Central memory CD8-positive, alpha-beta T cell (primary cell): Measurements from ENCODE around the gene NOL4L.

Experiments used
- ATAC-seq: fragments of 150-1000 bp; cut with Tn5 transposase; replicated peaks from 2 replicates; pipeline ENCODE4 v1.10.0; 2022; ENCODE audit warnings: mild to moderate bottlenecking, moderate FRiP score, moderate number of reproducible peaks; ENCODE audit not compliant: poor library complexity, severe bottlenecking; ENCODE audit errors: extremely low read depth
- DNase-seq, 2 donors: peaks; one replicate each; pipeline ENCODE4 v3.0.0; 2021; ENCODE audit warnings: low spot score in 2 of 2
- H3K27ac Mint-ChIP-seq: one replicate; pipeline ENCODE4 v1.8.0; 2022; ENCODE audit warnings: low read depth, mild to moderate bottlenecking, moderate library complexity, mixed read lengths
- H3K27me3 Mint-ChIP-seq: one replicate; pipeline ENCODE4 v1.8.0; 2022; ENCODE audit warnings: mixed read lengths
- H3K36me3 Mint-ChIP-seq: one replicate; pipeline ENCODE4 v1.8.0; 2022; ENCODE audit warnings: mild to moderate bottlenecking, moderate library complexity, mixed read lengths; ENCODE audit not compliant: insufficient read depth
- H3K4me1 Mint-ChIP-seq: one replicate; pipeline ENCODE4 v1.8.0; 2022; ENCODE audit warnings: mixed read lengths
- H3K4me3 Mint-ChIP-seq: one replicate; pipeline ENCODE4 v1.8.0; 2022; ENCODE audit warnings: mild to moderate bottlenecking, moderate library complexity, mixed read lengths
- H3K9me3 Mint-ChIP-seq: one replicate; pipeline ENCODE4 v1.8.0; 2022; ENCODE audit warnings: mixed read lengths

NOL4L gene

GRCh38 chr20:32521780-32522525 lies 63.2 kb downstream of the NOL4L start:
- no peak overlapping the region for H3K4me3 Mint-ChIP-seq
- ATAC-seq (peak; percentile 69), DNase-seq (peak; percentile 49 to 57)
- no peaks in the 10 kb centered on the region for H3K9me3 Mint-ChIP-seq
- no peaks in the 10 kb centered on the region for H3K27me3 Mint-ChIP-seq
- no peak overlapping the region for H3K27ac Mint-ChIP-seq
- H3K36me3 Mint-ChIP-seq = peaks cover 14% of the 10 kb centered on the region
- H3K4me1 Mint-ChIP-seq = peaks cover 48% of the 10 kb centered on the region

- DNase-seq = no peak
- no peaks in the 10 kb centered on the region for H3K9me3 Mint-ChIP-seq
- H3K27ac Mint-ChIP-seq = no peak overlapping the region
- H3K36me3 Mint-ChIP-seq = peaks cover 11% of the 10 kb centered on the region
- H3K4me1 Mint-ChIP-seq = peaks cover 43% of the 10 kb centered on the region
- no peak for ATAC-seq
- no peak overlapping the region for H3K4me3 Mint-ChIP-seq
- H3K27me3 Mint-ChIP-seq = no peaks in the 10 kb centered on the region
Observed at GRCh38 chr20:32520927-32521203, 64.3 kb downstream of the NOL4L start.

- Mint-ChIP-seq H3K4me1 (peaks cover 49% of the 10 kb centered on the region), H3K27ac (no peak overlapping the region), H3K36me3 (peaks cover 16% of the 10 kb centered on the region), H3K27me3 (no peaks in the 10 kb centered on the region), H3K9me3 (no peaks in the 10 kb centered on the region), H3K4me3 (no peak overlapping the region)
- ATAC-seq = no peak
- DNase-seq = no peak
Observed at GRCh38 chr20:32519381-32519730, 65.8 kb downstream of the NOL4L start.

- Mint-ChIP-seq H3K4me1 (peaks cover 44% of the 10 kb centered on the region), H3K27me3 (no peaks in the 10 kb centered on the region), H3K36me3 (peaks cover 16% of the 10 kb centered on the region), H3K4me3 (no peak overlapping the region), H3K9me3 (no peaks in the 10 kb centered on the region), H3K27ac (no peak overlapping the region)
- ATAC-seq (no peak), DNase-seq (no peak)
Observed at GRCh38 chr20:32518593-32519380, 66.3 kb downstream of the NOL4L start.

GRCh38 chr20:32517914-32518592 lies 67.1 kb downstream of the NOL4L start:
- H3K4me3 Mint-ChIP-seq = no peak overlapping the region
- DNase-seq (no peak), ATAC-seq (no peak)
- no peak overlapping the region for H3K27ac Mint-ChIP-seq
- H3K27me3 Mint-ChIP-seq = no peaks in the 10 kb centered on the region
- peaks cover 16% of the 10 kb centered on the region for H3K36me3 Mint-ChIP-seq
- no peaks in the 10 kb centered on the region for H3K9me3 Mint-ChIP-seq
- H3K4me1 Mint-ChIP-seq = peaks cover 42% of the 10 kb centered on the region

- ATAC-seq (no peak), DNase-seq (no peak)
- H3K4me3 Mint-ChIP-seq = no peak overlapping the region
- H3K9me3 Mint-ChIP-seq = no peaks in the 10 kb centered on the region
- H3K27me3 Mint-ChIP-seq = no peaks in the 10 kb centered on the region
- peaks cover 38% of the 10 kb centered on the region for H3K4me1 Mint-ChIP-seq
- H3K27ac Mint-ChIP-seq = no peak overlapping the region
- H3K36me3 Mint-ChIP-seq = peaks cover 16% of the 10 kb centered on the region
Observed at GRCh38 chr20:32517518-32517873, 67.6 kb downstream of the NOL4L start.

- no peak for DNase-seq
- no peaks in the 10 kb centered on the region for H3K27me3 Mint-ChIP-seq
- no peak for ATAC-seq
- no peaks in the 10 kb centered on the region for H3K9me3 Mint-ChIP-seq
- no peak overlapping the region for H3K4me3 Mint-ChIP-seq
- peaks cover 20% of the 10 kb centered on the region for H3K36me3 Mint-ChIP-seq
- H3K27ac Mint-ChIP-seq = no peak overlapping the region
- peaks cover 38% of the 10 kb centered on the region for H3K4me1 Mint-ChIP-seq
Observed at GRCh38 chr20:32516583-32517517, 68.3 kb downstream of the NOL4L start.

- Mint-ChIP-seq H3K4me1 (peaks cover 39% of the 10 kb centered on the region), H3K4me3 (no peak overlapping the region), H3K36me3 (peaks cover 23% of the 10 kb centered on the region), H3K9me3 (no peaks in the 10 kb centered on the region), H3K27me3 (no peaks in the 10 kb centered on the region), H3K27ac (no peak overlapping the region)
- DNase-seq (no peak), ATAC-seq (no peak)
Observed at GRCh38 chr20:32515631-32516101, 69.5 kb downstream of the NOL4L start.

GRCh38 chr20:32514760-32515159 lies 70.4 kb downstream of the NOL4L start:
- no peak for ATAC-seq
- no peak overlapping the region for H3K27ac Mint-ChIP-seq
- no peak for DNase-seq
- peaks cover 46% of the 10 kb centered on the region for H3K4me1 Mint-ChIP-seq
- peak overlapping the region; percentile 9 for H3K4me3 Mint-ChIP-seq
- H3K36me3 Mint-ChIP-seq = peaks cover 24% of the 10 kb centered on the region
- H3K9me3 Mint-ChIP-seq = no peaks in the 10 kb centered on the region
- no peaks in the 10 kb centered on the region for H3K27me3 Mint-ChIP-seq

- Mint-ChIP-seq H3K36me3 (peaks cover 23% of the 10 kb centered on the region), H3K27me3 (no peaks in the 10 kb centered on the region), H3K4me1 (peaks cover 57% of the 10 kb centered on the region), H3K4me3 (peak overlapping the region; percentile 32), H3K27ac (no peak overlapping the region), H3K9me3 (no peaks in the 10 kb centered on the region)
- no peak for ATAC-seq
- DNase-seq = no peak
Observed at GRCh38 chr20:32513031-32513866, 71.9 kb downstream of the NOL4L start.

- peak overlapping the region; percentile 51 for H3K4me3 Mint-ChIP-seq
- H3K9me3 Mint-ChIP-seq = no peaks in the 10 kb centered on the region
- H3K4me1 Mint-ChIP-seq = peaks cover 57% of the 10 kb centered on the region
- DNase-seq (no peak), ATAC-seq (no peak)
- H3K27ac Mint-ChIP-seq = peak overlapping the region; percentile 84
- no peaks in the 10 kb centered on the region for H3K27me3 Mint-ChIP-seq
- peaks cover 23% of the 10 kb centered on the region for H3K36me3 Mint-ChIP-seq
Observed at GRCh38 chr20:32512047-32512385, 73.1 kb downstream of the NOL4L start.
